Activated naive CD8-positive, alpha-beta T cell treated with anti-CD3 and anti-CD28 coated beads, Interleukin-2, amount 50 U/mL, for 24 hours (primary cell): ENCODE results near the gene PIK3C2G.

Experiments used
- ATAC-seq: fragments of 150-1000 bp; cut with Tn5 transposase; one replicate; pipeline ENCODE4 v1.10.0; 2021
- DNase-seq: peaks from one replicate; pipeline ENCODE4 v3.0.0; 2021
- H3K27ac Mint-ChIP-seq: one replicate; pipeline ENCODE4 v1.8.0; 2021; ENCODE audit warnings: mild to moderate bottlenecking, mixed read lengths
- H3K27me3 Mint-ChIP-seq: one replicate; pipeline ENCODE4 v1.8.0; 2021; ENCODE audit warnings: mixed read lengths
- H3K36me3 Mint-ChIP-seq: one replicate; pipeline ENCODE4 v1.8.0; 2021; ENCODE audit warnings: low read depth, mixed read lengths
- H3K4me1 Mint-ChIP-seq: one replicate; pipeline ENCODE4 v1.8.0; 2021; ENCODE audit warnings: mixed read lengths
- H3K4me3 Mint-ChIP-seq: one replicate; pipeline ENCODE4 v1.8.0; 2021; ENCODE audit warnings: mild to moderate bottlenecking, moderate library complexity, mixed read lengths
- H3K9me3 Mint-ChIP-seq: one replicate; pipeline ENCODE4 v1.8.0; 2021; ENCODE audit warnings: mixed read lengths

PIK3C2G gene

GRCh38 chr12:18296201-18296908, 35.0 kb downstream of the PIK3C2G start:
- no peak for ATAC-seq

GRCh38 chr12:18296909-18297280, 35.6 kb downstream of the PIK3C2G start:
- no peak for ATAC-seq
- Mint-ChIP-seq H3K36me3 (no peaks in the 10 kb centered on the region), H3K9me3 (peaks cover 24% of the 10 kb centered on the region), H3K4me3 (no peak overlapping the region), H3K27ac (no peak overlapping the region), H3K27me3 (no peaks in the 10 kb centered on the region), H3K4me1 (no peaks in the 10 kb centered on the region)
- DNase-seq: no peak

More at GRCh38 chr12:18296201-18296908, 35.0 kb downstream of the PIK3C2G start:
- no peak overlapping the region for H3K4me3 Mint-ChIP-seq
- no peak overlapping the region for H3K27ac Mint-ChIP-seq
- H3K4me1 Mint-ChIP-seq: no peaks in the 10 kb centered on the region
- no peaks in the 10 kb centered on the region for H3K27me3 Mint-ChIP-seq
- no peaks in the 10 kb centered on the region for H3K36me3 Mint-ChIP-seq
- DNase-seq: no peak
- peaks cover 21% of the 10 kb centered on the region for H3K9me3 Mint-ChIP-seq

GRCh38 chr12:18297902-18298301, 36.6 kb downstream of the PIK3C2G start:
- no peaks in the 10 kb centered on the region for H3K36me3 Mint-ChIP-seq
- H3K27ac Mint-ChIP-seq: no peak overlapping the region
- H3K27me3 Mint-ChIP-seq: no peaks in the 10 kb centered on the region
- no peak overlapping the region for H3K4me3 Mint-ChIP-seq
- H3K4me1 Mint-ChIP-seq: no peaks in the 10 kb centered on the region
- no peak for ATAC-seq
- peaks cover 24% of the 10 kb centered on the region for H3K9me3 Mint-ChIP-seq
- no peak for DNase-seq

DNA sequence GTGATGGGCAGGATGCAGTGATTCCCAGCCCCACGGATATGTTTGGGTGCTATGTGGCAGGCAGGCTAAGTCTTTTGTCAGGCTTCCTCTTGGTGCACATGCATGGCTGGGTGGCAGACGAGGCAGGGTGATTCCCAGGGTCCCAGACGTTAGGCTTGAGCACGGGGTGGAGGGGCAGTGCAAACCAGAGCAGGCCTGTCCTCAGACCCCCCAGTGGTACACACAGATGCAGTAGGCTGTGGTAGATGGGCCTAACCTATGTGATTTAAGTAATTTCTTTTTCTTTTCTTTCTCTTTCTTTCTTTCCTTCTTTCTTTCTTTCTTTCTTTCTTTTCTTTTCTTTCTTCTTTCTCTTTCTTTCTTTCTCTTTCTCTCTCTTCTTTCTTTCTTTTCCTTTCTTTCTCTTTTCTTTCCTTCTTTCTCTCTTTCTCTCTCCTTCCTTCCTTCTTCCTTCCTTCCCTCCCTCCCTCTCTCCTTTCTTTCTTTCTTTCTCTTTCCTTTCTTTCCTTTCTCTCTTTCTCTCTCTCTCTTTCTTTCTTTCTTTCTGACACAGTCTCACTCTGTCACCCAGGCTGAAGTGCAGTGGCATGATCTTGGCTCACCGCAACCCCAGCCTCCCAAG, 41.6 kb downstream of the PIK3C2G start:
- ATAC-seq (no peak), DNase-seq (no peak)
- Mint-ChIP-seq H3K27ac (no peak overlapping the region), H3K4me3 (no peak overlapping the region), H3K27me3 (no peaks in the 10 kb centered on the region), H3K9me3 (peaks cover 24% of the 10 kb centered on the region), H3K4me1 (no peaks in the 10 kb centered on the region), H3K36me3 (no peaks in the 10 kb centered on the region)

DNA sequence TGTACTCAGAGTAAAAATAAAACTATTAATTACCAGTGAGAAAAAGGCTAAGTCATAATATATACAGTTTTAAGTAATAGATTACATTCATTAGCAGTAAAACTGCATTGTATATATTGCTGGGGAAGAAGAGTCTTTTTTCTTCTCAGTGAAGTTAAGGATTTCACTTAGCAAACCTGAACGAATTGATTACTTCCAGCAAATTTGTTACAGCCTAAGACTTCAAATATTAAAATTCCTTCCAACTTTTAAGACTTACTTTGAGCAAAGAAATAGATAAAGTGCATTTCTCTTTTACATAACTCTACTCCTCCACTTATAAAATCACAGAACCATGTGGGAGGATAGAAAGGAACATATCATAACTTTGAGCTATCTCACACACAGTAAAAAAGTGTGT, 43.3 kb downstream of the PIK3C2G start:
- ATAC-seq: no peak
- Mint-ChIP-seq H3K36me3 (no peaks in the 10 kb centered on the region), H3K4me1 (no peaks in the 10 kb centered on the region), H3K27ac (no peak overlapping the region), H3K9me3 (peaks cover 12% of the 10 kb centered on the region), H3K4me3 (no peak overlapping the region), H3K27me3 (no peaks in the 10 kb centered on the region)
- no peak for DNase-seq

- DNase-seq (no peak), ATAC-seq (no peak)
- H3K4me3 Mint-ChIP-seq: no peak overlapping the region
- H3K9me3 Mint-ChIP-seq: peaks cover 4% of the 10 kb centered on the region
- H3K27ac Mint-ChIP-seq: no peak overlapping the region
- H3K27me3 Mint-ChIP-seq: no peaks in the 10 kb centered on the region
- no peaks in the 10 kb centered on the region for H3K4me1 Mint-ChIP-seq
- no peaks in the 10 kb centered on the region for H3K36me3 Mint-ChIP-seq
Measured at GRCh38 chr12:18306311-18306710, 45.0 kb downstream of the PIK3C2G start.

DNA sequence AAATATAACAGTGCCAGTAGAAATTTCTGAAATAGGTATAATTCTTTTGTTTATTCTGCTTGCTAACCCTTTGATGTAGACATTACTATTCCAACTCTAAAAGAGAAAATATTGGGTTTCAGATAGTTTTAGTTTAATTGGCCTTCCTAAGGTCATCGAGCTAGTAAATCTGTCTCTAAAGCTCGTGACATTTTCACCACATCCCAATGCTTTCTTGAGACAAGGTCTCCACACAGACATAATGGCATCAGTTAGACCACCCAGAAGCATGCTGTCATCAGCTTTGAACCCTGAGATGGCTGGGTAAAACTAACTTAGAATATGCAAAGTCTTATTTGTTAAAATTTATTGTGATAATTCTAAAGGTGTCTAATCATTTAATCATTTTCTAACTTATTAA, 52.0 kb downstream of the PIK3C2G start:
- Mint-ChIP-seq H3K27ac (no peak overlapping the region), H3K4me1 (no peaks in the 10 kb centered on the region), H3K36me3 (no peaks in the 10 kb centered on the region), H3K4me3 (no peak overlapping the region), H3K9me3 (no peaks in the 10 kb centered on the region), H3K27me3 (no peaks in the 10 kb centered on the region)
- DNase-seq (no peak), ATAC-seq (no peak)

- H3K27ac Mint-ChIP-seq: no peak overlapping the region
- no peak overlapping the region for H3K4me3 Mint-ChIP-seq
- no peaks in the 10 kb centered on the region for H3K9me3 Mint-ChIP-seq
- no peaks in the 10 kb centered on the region for H3K27me3 Mint-ChIP-seq
- H3K36me3 Mint-ChIP-seq: no peaks in the 10 kb centered on the region
- DNase-seq: no peak
- H3K4me1 Mint-ChIP-seq: no peaks in the 10 kb centered on the region
- ATAC-seq: no peak
Measured at GRCh38 chr12:18320036-18320617, 58.8 kb downstream of the PIK3C2G start.

DNA sequence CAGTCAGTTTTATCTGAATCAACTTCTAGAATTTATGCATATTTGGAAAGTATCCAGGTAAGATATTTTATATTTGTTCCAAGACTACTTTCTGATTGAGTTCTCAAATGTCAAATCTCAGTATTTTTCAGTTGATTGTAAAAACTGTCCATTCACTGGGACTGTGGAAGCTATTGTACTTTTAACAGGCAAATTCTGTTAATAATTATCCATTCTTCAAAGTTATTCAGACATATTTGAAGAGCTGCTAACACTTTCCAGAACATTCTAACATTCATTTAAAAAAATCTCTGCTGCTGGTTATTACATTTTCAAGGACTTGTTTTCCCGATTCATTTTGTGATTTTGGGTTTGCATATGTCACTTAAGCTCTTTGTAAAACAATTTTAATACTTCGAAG, 59.7 kb downstream of the PIK3C2G start:
- DNase-seq (no peak), ATAC-seq (no peak)
- Mint-ChIP-seq H3K9me3 (peaks cover 3% of the 10 kb centered on the region), H3K36me3 (no peaks in the 10 kb centered on the region), H3K27me3 (no peaks in the 10 kb centered on the region), H3K4me1 (no peaks in the 10 kb centered on the region), H3K4me3 (no peak overlapping the region), H3K27ac (no peak overlapping the region)

DNA sequence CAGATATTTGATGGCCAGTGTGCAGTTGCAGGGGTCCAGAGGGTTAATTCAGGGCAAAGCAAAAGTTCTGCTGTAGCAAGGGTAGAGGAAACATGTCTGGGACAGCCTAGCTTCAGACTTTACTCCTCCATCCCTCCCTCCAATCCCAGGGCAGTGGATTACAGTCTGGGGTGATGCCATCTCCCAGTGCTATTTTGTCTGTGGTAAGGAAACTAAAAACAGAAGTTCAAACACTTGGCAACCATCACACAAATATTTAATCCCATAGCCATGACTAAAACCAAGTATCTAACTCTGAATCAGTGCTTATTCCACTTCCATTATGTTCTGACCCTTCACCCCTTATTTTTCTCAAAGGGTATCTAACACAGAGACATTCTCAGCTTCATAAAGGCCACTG, 61.8 kb downstream of the PIK3C2G start:
- H3K27ac Mint-ChIP-seq: no peak overlapping the region
- H3K9me3 Mint-ChIP-seq: peaks cover 3% of the 10 kb centered on the region
- DNase-seq (no peak), ATAC-seq (no peak)
- no peaks in the 10 kb centered on the region for H3K4me1 Mint-ChIP-seq
- no peaks in the 10 kb centered on the region for H3K36me3 Mint-ChIP-seq
- H3K27me3 Mint-ChIP-seq: no peaks in the 10 kb centered on the region
- H3K4me3 Mint-ChIP-seq: no peak overlapping the region

- Mint-ChIP-seq H3K4me3 (no peak overlapping the region), H3K27ac (no peak overlapping the region), H3K9me3 (peaks cover 3% of the 10 kb centered on the region), H3K4me1 (no peaks in the 10 kb centered on the region), H3K27me3 (no peaks in the 10 kb centered on the region), H3K36me3 (no peaks in the 10 kb centered on the region)
- ATAC-seq: no peak
- DNase-seq: no peak
Measured at GRCh38 chr12:18327036-18327435, 65.7 kb downstream of the PIK3C2G start.

DNA sequence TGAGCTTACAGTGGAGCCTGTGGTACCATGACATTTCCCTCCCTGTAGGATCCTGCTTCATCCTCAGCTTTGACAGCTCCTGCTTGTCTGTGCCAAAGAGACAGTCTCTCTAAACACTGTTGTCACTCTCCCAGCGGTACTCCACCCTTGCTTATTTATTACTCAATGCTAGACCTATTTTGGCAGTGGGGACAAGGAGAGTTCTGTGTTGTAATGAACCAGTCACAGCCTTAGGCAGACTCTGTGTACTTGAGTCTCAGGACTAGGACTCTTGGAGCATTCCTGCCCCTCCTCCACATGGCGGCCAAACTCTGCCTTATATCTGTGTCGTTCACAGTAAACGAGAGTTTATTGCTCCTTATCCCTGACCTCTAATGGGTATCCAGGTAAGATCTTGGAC, 70.9 kb downstream of the PIK3C2G start:
- Mint-ChIP-seq H3K4me1 (no peaks in the 10 kb centered on the region), H3K4me3 (no peak overlapping the region), H3K27me3 (no peaks in the 10 kb centered on the region), H3K27ac (no peak overlapping the region), H3K36me3 (no peaks in the 10 kb centered on the region), H3K9me3 (no peaks in the 10 kb centered on the region)
- DNase-seq (no peak), ATAC-seq (no peak)

- no peaks in the 10 kb centered on the region for H3K27me3 Mint-ChIP-seq
- no peak overlapping the region for H3K27ac Mint-ChIP-seq
- ATAC-seq (no peak), DNase-seq (no peak)
- no peaks in the 10 kb centered on the region for H3K36me3 Mint-ChIP-seq
- no peak overlapping the region for H3K4me3 Mint-ChIP-seq
- peaks cover 6% of the 10 kb centered on the region for H3K9me3 Mint-ChIP-seq
- no peaks in the 10 kb centered on the region for H3K4me1 Mint-ChIP-seq
Measured at GRCh38 chr12:18339633-18340032, 78.3 kb downstream of the PIK3C2G start.

DNA sequence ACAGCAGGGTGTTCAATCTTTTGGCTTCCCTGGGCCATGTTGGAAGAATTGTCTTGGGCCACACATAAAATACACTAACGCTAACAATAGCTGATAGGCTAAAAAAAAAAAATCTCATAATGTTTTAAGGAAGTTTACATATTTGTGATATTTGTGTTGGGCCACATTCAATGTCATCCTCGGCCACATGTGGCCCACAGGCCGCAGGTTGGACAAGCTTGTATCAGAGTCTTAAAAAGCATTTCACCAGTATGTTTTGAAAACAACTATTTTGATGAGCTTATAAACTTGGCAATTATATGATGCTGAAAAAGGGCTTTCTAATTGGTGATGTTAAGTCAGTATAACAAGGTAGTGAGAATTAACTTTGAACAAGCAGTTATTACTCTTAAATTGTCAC, 78.9 kb downstream of the PIK3C2G start:
- ATAC-seq (no peak), DNase-seq (no peak)
- H3K27ac Mint-ChIP-seq: no peak overlapping the region
- no peaks in the 10 kb centered on the region for H3K27me3 Mint-ChIP-seq
- H3K9me3 Mint-ChIP-seq: peaks cover 6% of the 10 kb centered on the region
- no peaks in the 10 kb centered on the region for H3K4me1 Mint-ChIP-seq
- no peaks in the 10 kb centered on the region for H3K36me3 Mint-ChIP-seq
- no peak overlapping the region for H3K4me3 Mint-ChIP-seq

DNA sequence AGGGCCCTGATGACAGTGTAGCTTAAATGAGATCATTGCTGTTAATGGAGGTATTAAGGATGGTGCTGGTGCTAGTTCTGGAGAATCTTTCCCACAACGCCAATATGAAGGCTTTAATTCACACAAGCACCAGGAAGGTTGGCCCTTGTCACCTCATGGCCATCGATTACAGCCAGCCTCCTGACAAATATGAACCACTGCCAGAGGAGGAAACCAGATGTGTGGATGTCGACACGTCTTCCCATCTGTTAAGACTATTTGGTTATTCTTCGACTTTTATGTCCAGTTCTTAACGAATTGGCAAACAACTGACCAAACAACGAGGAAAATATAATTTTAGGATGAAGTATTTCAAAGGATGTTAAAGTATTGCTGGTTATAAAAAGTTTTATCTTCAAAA, 79.5 kb downstream of the PIK3C2G start:
- DNase-seq (no peak), ATAC-seq (no peak)
- no peaks in the 10 kb centered on the region for H3K4me1 Mint-ChIP-seq
- no peaks in the 10 kb centered on the region for H3K27me3 Mint-ChIP-seq
- H3K36me3 Mint-ChIP-seq: no peaks in the 10 kb centered on the region
- H3K9me3 Mint-ChIP-seq: peaks cover 6% of the 10 kb centered on the region
- H3K4me3 Mint-ChIP-seq: no peak overlapping the region
- no peak overlapping the region for H3K27ac Mint-ChIP-seq
